Liver (tissue), 9 donors: Measurements from ENCODE around the gene GPATCH8. TPM values are rescaled to one million over a fixed set of nuclear protein-coding genes. Genes with fewer than 3 reads are reported as not detected.

ENCODE experiments used
- DNase-seq: peaks from one replicate; pipeline ENCODE4 v3.0.0-alpha.2; 2017; ENCODE audit warnings: low spot score
- H3K27ac ChIP-seq, 2 donors: one replicate each; pipeline ENCODE4 v1.7.0; 2013; ENCODE audit warnings: inconsistent platforms in 2 of 2, low read length in 2 of 2, control low read depth in 1 of 2, low read depth in 1 of 2, mild to moderate bottlenecking in 1 of 2
- H3K27me3 ChIP-seq, 4 donors: one replicate each; pipeline versions ENCODE4 v1.6.1 to v1.7.0; 2013; ENCODE audit warnings: low read length in 3 of 4, inconsistent platforms in 1 of 4, mild to moderate bottlenecking in 1 of 4, moderate library complexity in 1 of 4; ENCODE audit not compliant: control insufficient read depth in 4 of 4, insufficient read depth in 4 of 4
- H3K36me3 ChIP-seq, 4 donors: one replicate each; pipeline versions ENCODE4 v1.6.1 to v1.7.0; 2013; ENCODE audit warnings: low read length in 3 of 4, mild to moderate bottlenecking in 3 of 4, low read depth in 1 of 4, moderate library complexity in 1 of 4; ENCODE audit not compliant: control insufficient read depth in 4 of 4, insufficient read depth in 3 of 4
- H3K4me1 ChIP-seq, 4 donors: one replicate each; pipeline versions ENCODE4 v1.6.1 to v1.7.0; 2013; ENCODE audit warnings: low read length in 3 of 4, mild to moderate bottlenecking in 3 of 4, moderate library complexity in 1 of 4; ENCODE audit not compliant: control insufficient read depth in 4 of 4, insufficient read depth in 4 of 4
- H3K4me3 ChIP-seq, 3 donors: one replicate each; pipeline versions ENCODE4 v1.6.1 to v1.7.0; 2013; ENCODE audit warnings: low read length in 3 of 3, control low read depth in 1 of 3, low read depth in 1 of 3, mild to moderate bottlenecking in 1 of 3
- H3K9ac ChIP-seq, 2 donors: one replicate each; pipeline ENCODE4 v1.7.0; 2013; ENCODE audit warnings: low read length in 2 of 2, mild to moderate bottlenecking in 2 of 2, moderate library complexity in 2 of 2, control low read depth in 1 of 2, low read depth in 1 of 2
- H3K9me3 ChIP-seq, 4 donors: one replicate each; pipeline versions ENCODE4 v1.6.1 to v1.7.0; 2013; ENCODE audit warnings: low read length in 3 of 4; ENCODE audit not compliant: control insufficient read depth in 4 of 4
- EGR1 ChIP-seq, 2 donors: IDR thresholded peaks; 2 replicates each; pipeline ENCODE4 v1.6.1; 2016 to 2018; ENCODE audit warnings: antibody characterized with exemption in 2 of 2, low read depth in 2 of 2
- FOXA1 ChIP-seq: IDR thresholded peaks from 2 replicates; pipeline ENCODE4 v1.6.1; 2016; ENCODE audit warnings: antibody characterized with exemption
- FOXA2 ChIP-seq: IDR thresholded peaks from 2 replicates; pipeline ENCODE4 v1.6.1; 2016; ENCODE audit warnings: antibody characterized with exemption
- GABPA ChIP-seq, 2 donors: IDR thresholded peaks in 1 of 2; conservative IDR thresholded peaks in 1 of 2; 2 replicates each; pipeline ENCODE4 v1.6.1; 2016; ENCODE audit warnings: antibody characterized with exemption in 2 of 2, mild to moderate bottlenecking in 1 of 2, moderate library complexity in 1 of 2
- HNF4A ChIP-seq, 2 donors: conservative IDR thresholded peaks; 2 replicates each; pipeline ENCODE4 v1.6.1; 2016; ENCODE audit warnings: antibody characterized with exemption in 2 of 2, mild to moderate bottlenecking in 2 of 2
- HNF4G ChIP-seq: IDR thresholded peaks from 2 replicates; pipeline ENCODE4 v1.6.1; 2016; ENCODE audit warnings: antibody characterized with exemption
- JUND ChIP-seq, 2 donors: IDR thresholded peaks; 2 replicates each; pipeline ENCODE4 v1.6.1; 2016; ENCODE audit warnings: antibody characterized with exemption in 2 of 2
- NR2F2 ChIP-seq: IDR thresholded peaks from 2 replicates; pipeline ENCODE4 v1.6.1; 2016; ENCODE audit warnings: antibody characterized with exemption
- RAD21 ChIP-seq, 2 donors: IDR thresholded peaks; 2 replicates each; pipeline ENCODE4 v1.6.1; 2016; ENCODE audit warnings: antibody characterized with exemption in 2 of 2, mild to moderate bottlenecking in 2 of 2
- RXRA ChIP-seq, 2 donors: IDR thresholded peaks; 2 replicates each; pipeline ENCODE4 v1.6.1; 2017 to 2018; ENCODE audit warnings: antibody characterized with exemption in 2 of 2, mild to moderate bottlenecking in 1 of 2
- SP1 ChIP-seq: IDR thresholded peaks from 2 replicates; pipeline ENCODE4 v1.6.1; 2018; ENCODE audit warnings: antibody characterized with exemption, mild to moderate bottlenecking
- TAF1 ChIP-seq: conservative IDR thresholded peaks from 2 replicates; pipeline ENCODE4 v1.6.1; 2016; ENCODE audit warnings: antibody characterized with exemption, mild to moderate bottlenecking
- YY1 ChIP-seq: IDR thresholded peaks from 2 replicates; pipeline ENCODE4 v1.6.1; 2016; ENCODE audit warnings: antibody characterized with exemption, mild to moderate bottlenecking
- WGBS: extraction: QIAGEN DNeasy Blood & Tissue Kit; methylation state at CpG from one replicate; pipeline ENCODE4 v1.1.7; 2013; 5-methylcytosine and 5-hydroxymethylcytosine counted together
- polyA plus RNA-seq, 2 donors: library from polyadenylated mRNA; stranded (reverse) in 1 of 2; unstranded in 1 of 2; fragments of 200-250 nt in 1 of 2; fragments of >200 nt in 1 of 2; fragmentation: Nextera tagmentation in 1 of 2; extraction: Ambion mirVana in 1 of 2; gene quantifications; one replicate each; pipeline versions ENCODE4 v1.2.1 to v1.2.3, GENCODE V29; 2013 to 2015
- total RNA-seq, 2 donors: library from RNA; depleted of rRNA; stranded (reverse); fragments of >200 nt; gene quantifications; one replicate each; pipeline ENCODE4 v1.2.3, GENCODE V29; 2014
- TF ChIP-seq, protein P1 (sequence below): IDR thresholded peaks from 2 replicates; pipeline ENCODE4 v1.6.1; 2016; ENCODE audit warnings: antibody characterized with exemption
- TF ChIP-seq, protein P2 (sequence below): IDR thresholded peaks from 2 replicates; pipeline ENCODE4 v1.6.1; 2016; ENCODE audit warnings: antibody characterized with exemption, mild to moderate bottlenecking
- TF ChIP-seq, protein P3 (sequence below): fragments of 150-350 bp; IDR thresholded peaks from 2 replicates; pipeline ENCODE4 v1.5.1; 2017; ENCODE audit warnings: improper control_type of control experiment, low read depth, low read length; ENCODE audit not compliant: missing input control
- TF ChIP-seq, protein P4 (sequence below): IDR thresholded peaks from 2 replicates; pipeline ENCODE4 v1.6.1; 2016; ENCODE audit warnings: antibody characterized with exemption
- TF ChIP-seq, protein P5 (sequence below): IDR thresholded peaks from 2 replicates; pipeline ENCODE4 v1.6.1; 2016; ENCODE audit warnings: antibody characterized with exemption
- donor health status: healthy.
- donor health status: healthy.
- donor health status: healthy.
- donor health status: healthy.
- donor health status: healthy.

Gene GPATCH8
- total and polyA plus RNA-seq, 4 donors = 4.2 to 21.8 (median 9.9) TPM

DNA sequence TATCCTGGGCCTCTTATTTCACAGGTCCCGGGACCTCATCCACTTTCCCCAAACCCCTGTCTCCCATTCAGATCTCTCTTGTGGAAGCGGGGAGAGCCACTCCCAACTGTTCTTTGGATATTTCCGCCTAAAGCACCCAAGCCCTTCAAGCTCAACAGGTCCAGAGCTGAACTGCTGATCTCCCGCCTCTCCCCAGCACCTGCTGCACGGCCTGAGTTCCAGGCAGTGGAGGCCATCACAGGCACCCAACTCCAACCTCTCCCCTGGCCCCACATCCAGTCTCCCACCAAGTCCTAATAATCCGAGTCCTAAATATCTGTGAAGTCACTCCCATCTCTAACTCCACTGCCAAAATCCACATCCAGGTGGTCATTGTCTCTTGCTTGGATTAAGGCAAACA is 120.3 kb downstream of the GPATCH8 start:
- no peaks in the 10 kb centered on the region for H3K9me3 ChIP-seq
- no peak for TF ChIP-seq NR2F2
- TF ChIP-seq EGR1 (IDR thresholded peaks at IDR 0.05; ENCODE audit: low read depth in 2 of 2) = no peak
- TF ChIP-seq, protein P1, sequence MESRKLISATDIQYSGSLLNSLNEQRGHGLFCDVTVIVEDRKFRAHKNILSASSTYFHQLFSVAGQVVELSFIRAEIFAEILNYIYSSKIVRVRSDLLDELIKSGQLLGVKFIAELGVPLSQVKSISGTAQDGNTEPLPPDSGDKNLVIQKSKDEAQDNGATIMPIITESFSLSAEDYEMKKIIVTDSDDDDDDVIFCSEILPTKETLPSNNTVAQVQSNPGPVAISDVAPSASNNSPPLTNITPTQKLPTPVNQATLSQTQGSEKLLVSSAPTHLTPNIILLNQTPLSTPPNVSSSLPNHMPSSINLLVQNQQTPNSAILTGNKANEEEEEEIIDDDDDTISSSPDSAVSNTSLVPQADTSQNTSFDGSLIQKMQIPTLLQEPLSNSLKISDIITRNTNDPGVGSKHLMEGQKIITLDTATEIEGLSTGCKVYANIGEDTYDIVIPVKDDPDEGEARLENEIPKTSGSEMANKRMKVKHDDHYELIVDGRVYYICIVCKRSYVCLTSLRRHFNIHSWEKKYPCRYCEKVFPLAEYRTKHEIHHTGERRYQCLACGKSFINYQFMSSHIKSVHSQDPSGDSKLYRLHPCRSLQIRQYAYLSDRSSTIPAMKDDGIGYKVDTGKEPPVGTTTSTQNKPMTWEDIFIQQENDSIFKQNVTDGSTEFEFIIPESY = no peak
- TF ChIP-seq, protein P2, sequence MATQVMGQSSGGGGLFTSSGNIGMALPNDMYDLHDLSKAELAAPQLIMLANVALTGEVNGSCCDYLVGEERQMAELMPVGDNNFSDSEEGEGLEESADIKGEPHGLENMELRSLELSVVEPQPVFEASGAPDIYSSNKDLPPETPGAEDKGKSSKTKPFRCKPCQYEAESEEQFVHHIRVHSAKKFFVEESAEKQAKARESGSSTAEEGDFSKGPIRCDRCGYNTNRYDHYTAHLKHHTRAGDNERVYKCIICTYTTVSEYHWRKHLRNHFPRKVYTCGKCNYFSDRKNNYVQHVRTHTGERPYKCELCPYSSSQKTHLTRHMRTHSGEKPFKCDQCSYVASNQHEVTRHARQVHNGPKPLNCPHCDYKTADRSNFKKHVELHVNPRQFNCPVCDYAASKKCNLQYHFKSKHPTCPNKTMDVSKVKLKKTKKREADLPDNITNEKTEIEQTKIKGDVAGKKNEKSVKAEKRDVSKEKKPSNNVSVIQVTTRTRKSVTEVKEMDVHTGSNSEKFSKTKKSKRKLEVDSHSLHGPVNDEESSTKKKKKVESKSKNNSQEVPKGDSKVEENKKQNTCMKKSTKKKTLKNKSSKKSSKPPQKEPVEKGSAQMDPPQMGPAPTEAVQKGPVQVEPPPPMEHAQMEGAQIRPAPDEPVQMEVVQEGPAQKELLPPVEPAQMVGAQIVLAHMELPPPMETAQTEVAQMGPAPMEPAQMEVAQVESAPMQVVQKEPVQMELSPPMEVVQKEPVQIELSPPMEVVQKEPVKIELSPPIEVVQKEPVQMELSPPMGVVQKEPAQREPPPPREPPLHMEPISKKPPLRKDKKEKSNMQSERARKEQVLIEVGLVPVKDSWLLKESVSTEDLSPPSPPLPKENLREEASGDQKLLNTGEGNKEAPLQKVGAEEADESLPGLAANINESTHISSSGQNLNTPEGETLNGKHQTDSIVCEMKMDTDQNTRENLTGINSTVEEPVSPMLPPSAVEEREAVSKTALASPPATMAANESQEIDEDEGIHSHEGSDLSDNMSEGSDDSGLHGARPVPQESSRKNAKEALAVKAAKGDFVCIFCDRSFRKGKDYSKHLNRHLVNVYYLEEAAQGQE = no peak
- no peak for TF ChIP-seq JUND (IDR thresholded peaks at IDR 0.05)
- no peak for TF ChIP-seq HNF4A (conservative IDR thresholded peaks at IDR 0.05)
- TF ChIP-seq GABPA (IDR thresholded peaks at IDR 0.05 in 1 of 2, conservative IDR thresholded peaks at IDR 0.05 in 1 of 2) = no peak
- no peak for TF ChIP-seq FOXA2
- TF ChIP-seq, protein P3, sequence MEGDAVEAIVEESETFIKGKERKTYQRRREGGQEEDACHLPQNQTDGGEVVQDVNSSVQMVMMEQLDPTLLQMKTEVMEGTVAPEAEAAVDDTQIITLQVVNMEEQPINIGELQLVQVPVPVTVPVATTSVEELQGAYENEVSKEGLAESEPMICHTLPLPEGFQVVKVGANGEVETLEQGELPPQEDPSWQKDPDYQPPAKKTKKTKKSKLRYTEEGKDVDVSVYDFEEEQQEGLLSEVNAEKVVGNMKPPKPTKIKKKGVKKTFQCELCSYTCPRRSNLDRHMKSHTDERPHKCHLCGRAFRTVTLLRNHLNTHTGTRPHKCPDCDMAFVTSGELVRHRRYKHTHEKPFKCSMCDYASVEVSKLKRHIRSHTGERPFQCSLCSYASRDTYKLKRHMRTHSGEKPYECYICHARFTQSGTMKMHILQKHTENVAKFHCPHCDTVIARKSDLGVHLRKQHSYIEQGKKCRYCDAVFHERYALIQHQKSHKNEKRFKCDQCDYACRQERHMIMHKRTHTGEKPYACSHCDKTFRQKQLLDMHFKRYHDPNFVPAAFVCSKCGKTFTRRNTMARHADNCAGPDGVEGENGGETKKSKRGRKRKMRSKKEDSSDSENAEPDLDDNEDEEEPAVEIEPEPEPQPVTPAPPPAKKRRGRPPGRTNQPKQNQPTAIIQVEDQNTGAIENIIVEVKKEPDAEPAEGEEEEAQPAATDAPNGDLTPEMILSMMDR = no peak
- TF ChIP-seq RAD21 (IDR thresholded peaks at IDR 0.05) = no peak
- no peak for TF ChIP-seq TAF1
- TF ChIP-seq, protein P4, sequence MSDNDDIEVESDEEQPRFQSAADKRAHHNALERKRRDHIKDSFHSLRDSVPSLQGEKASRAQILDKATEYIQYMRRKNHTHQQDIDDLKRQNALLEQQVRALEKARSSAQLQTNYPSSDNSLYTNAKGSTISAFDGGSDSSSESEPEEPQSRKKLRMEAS = no peak
- no peak for TF ChIP-seq YY1
- TF ChIP-seq HNF4G = no peak
- TF ChIP-seq, protein P5, sequence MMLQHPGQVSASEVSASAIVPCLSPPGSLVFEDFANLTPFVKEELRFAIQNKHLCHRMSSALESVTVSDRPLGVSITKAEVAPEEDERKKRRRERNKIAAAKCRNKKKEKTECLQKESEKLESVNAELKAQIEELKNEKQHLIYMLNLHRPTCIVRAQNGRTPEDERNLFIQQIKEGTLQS = no peak
- no peak for TF ChIP-seq RXRA (IDR thresholded peaks at IDR 0.05)
- no peak for TF ChIP-seq FOXA1
- no peak for TF ChIP-seq SP1

More for the DNA sequence above, 120.3 kb downstream of the GPATCH8 start:
- Histone ChIP-seq H3K4me3 (no peak overlapping the region), H3K36me3 (no peaks in the 10 kb centered on the region), H3K9ac (no peak overlapping the region), H3K27ac (no peak overlapping the region), H3K4me1 (peaks cover 5 to 11% (median 7%) of the 10 kb centered on the region in 4 donors), H3K27me3 (no peaks in the 10 kb centered on the region)
- 88% methylated on average over 6 of the region's 6 CpGs for WGBS
- no peak for DNase-seq
